HCT116 (cell line): Measurements from ENCODE around the gene RAB3GAP2. TPM values are rescaled to one million over a fixed set of nuclear protein-coding genes. Genes with fewer than 3 reads are reported as not detected.
"Not testable (repeated sequence)": the region's sequence is repeated elsewhere in the genome, so short reads cannot be mapped to it uniquely, and the experiment has no call there.

ENCODE experiments used
- ATAC-seq: fragments of 200-7000 bp; cut with Tn5 transposase; 2 replicates; pipeline ENCODE4 v1.9.1; 2020; ENCODE audit warnings: mild to moderate bottlenecking, moderate library complexity
- BruUV-seq: library from RNA; stranded (reverse); fragments of 400-500 nt; replicated peaks from 2 replicates; lab custom pipeline; 2021; lab: Mats Ljungman, UMichigan
- CTCF ChIA-PET: fragments of 300-600 bp; sonication (Branson Sonifier 250); formaldehyde crosslinking; loops from one replicate; lab custom pipeline; 2021; ENCODE audit warnings: antibody characterized with exemption; lab: Charles Lee
- POLR2A ChIA-PET: fragments of 300-600, 350-600 bp; sonication (Branson Sonifier 250); formaldehyde crosslinking; loops from one replicate; lab custom pipeline; 2021; ENCODE audit warnings: antibody characterized with exemption; lab: Charles Lee
- RAD21 ChIA-PET, 2 experiments: fragments of 300-600 bp; sonication (Branson Sonifier 250); formaldehyde crosslinking; loops; one replicate each; lab custom pipeline; 2023; ENCODE audit warnings: low total read pairs in 2 of 2; ENCODE audit not compliant: uncharacterized antibody in 2 of 2, unreplicated experiment in 2 of 2, low non-redundant PET in 1 of 2; lab: Charles Lee
- DNase-seq: peaks from one replicate; pipeline ENCODE4 v3.0.0-alpha.2; 2010; ENCODE audit warnings: low read depth, low spot score
- H2AFZ ChIP-seq: fragments of 200-600 bp; shearing (Covaris generic), sonication (generic); 2 replicates; pipeline ENCODE4 v1.6.1; 2017; ENCODE audit warnings: low read depth, mixed run types, mixed read lengths, antibody characterized with exemption, low read length; ENCODE audit not compliant: poor library complexity, severe bottlenecking
- H3K27ac ChIP-seq: 2 replicates; pipeline ENCODE4 v1.5.1; 2012; ENCODE audit warnings: low read depth, low read length
- H3K27me3 ChIP-seq: fragments of 200-600 bp; sonication (generic); 2 replicates; pipeline ENCODE4 v1.6.1; 2016; ENCODE audit warnings: mixed run types, low read length, mixed read lengths; ENCODE audit not compliant: insufficient read depth
- H3K36me3 ChIP-seq, 2 experiments: fragments of 200-500 bp in 1 of 2; fragments of 200-600 bp in 1 of 2; sonication (Bioruptor generic) in 1 of 2; sonication (generic) in 1 of 2; 2 replicates each; pipeline versions ENCODE4 v1.5.1 to v1.6.1; 2014 to 2016; ENCODE audit warnings: low read length in 2 of 2, inconsistent platforms in 1 of 2, mixed read lengths in 1 of 2, mixed run types in 1 of 2; ENCODE audit not compliant: insufficient read depth in 2 of 2, control insufficient read depth in 1 of 2
- H3K4me1 ChIP-seq, 2 experiments: fragments of 200-600 bp in 1 of 2; sonication (generic) in 1 of 2; 2 replicates each; pipeline versions ENCODE4 v1.5.1 to v1.6.1; 2012 to 2017; ENCODE audit warnings: low read length in 2 of 2, inconsistent platforms in 1 of 2, mild to moderate bottlenecking in 1 of 2, mixed read lengths in 1 of 2, mixed run types in 1 of 2, moderate library complexity in 1 of 2; ENCODE audit not compliant: insufficient read depth in 2 of 2, control insufficient read depth in 1 of 2
- H3K4me2 ChIP-seq: fragments of 200-600 bp; sonication (generic); 2 replicates; pipeline ENCODE4 v1.6.1; 2017; ENCODE audit warnings: mixed run types, low read length, mixed read lengths
- H3K4me3 ChIP-seq, 2 experiments: fragments of 200-600 bp in 1 of 2; sonication (generic) in 1 of 2; replicated peaks in 1 of 2; 2 replicates each; pipeline ENCODE4 v1.5.1; 2011 to 2016; ENCODE audit warnings: low read length in 2 of 2, control low read depth in 1 of 2, low read depth in 1 of 2, mild to moderate bottlenecking in 1 of 2, mixed read lengths in 1 of 2, mixed run types in 1 of 2
- H3K79me2 ChIP-seq: fragments of 200-600 bp; sonication (generic); 2 replicates; pipeline ENCODE4 v1.6.1; 2017; ENCODE audit warnings: mild to moderate bottlenecking, mixed run types, low read length, moderate library complexity, mixed read lengths; ENCODE audit not compliant: insufficient read depth
- H3K9ac ChIP-seq: fragments of 200-600 bp; sonication (generic); 2 replicates; pipeline ENCODE4 v1.6.1; 2016; ENCODE audit warnings: low read length, mixed read lengths
- H3K9me2 ChIP-seq: fragments of 200-600 bp; sonication (generic), shearing (Covaris generic); 2 replicates; pipeline ENCODE4 v1.6.1; 2017; ENCODE audit warnings: mixed run types, mild to moderate bottlenecking, moderate library complexity; ENCODE audit not compliant: insufficient read depth
- H3K9me3 ChIP-seq, 2 experiments: fragments of 200-500 bp in 1 of 2; fragments of 200-600 bp in 1 of 2; sonication (Bioruptor generic) in 1 of 2; sonication (generic) in 1 of 2; 2 replicates each; pipeline ENCODE4 v1.6.1; 2014 to 2017; ENCODE audit warnings: low read length in 2 of 2, mixed read lengths in 2 of 2, inconsistent platforms in 1 of 2, low read depth in 1 of 2, mild to moderate bottlenecking in 1 of 2, mixed run types in 1 of 2, moderate library complexity in 1 of 2; ENCODE audit not compliant: control insufficient read depth in 1 of 2, insufficient read depth in 1 of 2
- H4K20me1 ChIP-seq: fragments of 200-600 bp; sonication (generic), shearing (Covaris generic); 2 replicates; pipeline ENCODE4 v1.6.1; 2017; ENCODE audit warnings: mixed run types, mild to moderate bottlenecking, moderate library complexity; ENCODE audit not compliant: insufficient read depth
- ATF3 ChIP-seq: IDR thresholded peaks from 2 replicates; pipeline ENCODE4 v1.6.1; 2012
- EGR1 ChIP-seq: IDR thresholded peaks from 2 replicates; pipeline ENCODE4 v1.6.1; 2012; ENCODE audit warnings: low read depth
- ELF1 ChIP-seq: IDR thresholded peaks from 2 replicates; pipeline ENCODE4 v1.6.1; 2012; ENCODE audit warnings: low read depth, borderline replicate concordance
- EZH2phosphoT487 ChIP-seq: fragments of 200-600 bp; IDR thresholded peaks from 2 replicates; pipeline ENCODE4 v1.6.1; 2018; ENCODE audit warnings: antibody characterized with exemption, borderline replicate concordance
- FOSL1 ChIP-seq: IDR thresholded peaks from 2 replicates; pipeline ENCODE4 v1.6.1; 2012; ENCODE audit warnings: low read depth
- JUND ChIP-seq: IDR thresholded peaks from 2 replicates; pipeline ENCODE4 v1.6.1; 2012
- MAX ChIP-seq: IDR thresholded peaks from 2 replicates; pipeline ENCODE4 v1.6.1; 2012
- RAD21 ChIP-seq: IDR thresholded peaks from 2 replicates; pipeline ENCODE4 v1.6.1; 2012; ENCODE audit warnings: low read depth, mild to moderate bottlenecking
- SIN3A ChIP-seq: IDR thresholded peaks from 2 replicates; pipeline ENCODE4 v1.6.1; 2012; ENCODE audit warnings: low read depth
- SP1 ChIP-seq: IDR thresholded peaks from 2 replicates; pipeline ENCODE4 v1.6.1; 2012; ENCODE audit warnings: low read depth
- TCF7L2 ChIP-seq: IDR thresholded peaks from 2 replicates; pipeline ENCODE4 v1.7.0; 2011; ENCODE audit warnings: borderline replicate concordance, inconsistent platforms; ENCODE audit not compliant: insufficient read depth, insufficient read length; ENCODE audit errors: extremely low read depth
- ZFX ChIP-seq: fragments of 450-650 bp; IDR thresholded peaks from 2 replicates; pipeline ENCODE4 v1.6.1; 2017
- intact Hi-C: fragments of 100-400 bp; cut with micrococcal nuclease; formaldehyde crosslinking; loops from 2 replicates; pipeline ENCODE4 v1.10.0; 2022
- total RNA-seq: library from RNA; stranded (reverse); gene quantifications from one replicate; pipeline ENCODE4 v1.2.1, GENCODE V29; 2021; ENCODE audit not compliant: unreplicated experiment

RAB3GAP2 gene
- total RNA-seq, 1 experiment from 2014 or later = 32.5 TPM

GRCh38 chr1:220255204-220255603, 17.0 kb downstream of the RAB3GAP2 start:
- Histone ChIP-seq H3K9me2 (no peaks in the 10 kb centered on the region), H3K27ac (no peak overlapping the region), H3K36me3 (peaks cover 2 to 24% of the 10 kb centered on the region in 2 experiments; a peak in 3 of 4 replicates), H3K4me1 (no peaks in the 10 kb centered on the region), H4K20me1 (no peaks in the 10 kb centered on the region), H3K9ac (no peak overlapping the region), H3K9me3 (peaks cover 0 to 8% of the 10 kb centered on the region in 2 experiments; a peak in 1 of 4 replicates), H3K27me3 (no peaks in the 10 kb centered on the region), H3K4me3 (no peak overlapping the region), H3K79me2 (peaks cover 62% of the 10 kb centered on the region), H2AFZ (no peak overlapping the region), H3K4me2 (no peak overlapping the region)
- RAD21 ChIA-PET = no interaction called here
- TF ChIP-seq EGR1 (no peak), SIN3A (no peak), ZFX (no peak), FOSL1 (no peak), TCF7L2 (no peak), RAD21 (no peak), SP1 (no peak), MAX (no peak), JUND (no peak), ELF1 (no peak), EZH2phosphoT487 (no peak), ATF3 (no peak)
- no TSS peak for BruUV-seq
- DNase-seq = no peak
- intact Hi-C loops = no loop called here
- no peak for ATAC-seq
- CTCF ChIA-PET = no interaction called here
- POLR2A ChIA-PET = no interaction called here

GRCh38 chr1:220253290-220253689, 19.0 kb downstream of the RAB3GAP2 start:
- H3K4me3 ChIP-seq, H3K27ac ChIP-seq, H4K20me1 ChIP-seq, POLR2A ChIA-PET, H3K9me2 ChIP-seq, intact Hi-C loops, RAD21 ChIA-PET, H3K27me3 ChIP-seq, H3K4me1 ChIP-seq, H3K4me2 ChIP-seq, DNase-seq, CTCF ChIA-PET, H3K9ac ChIP-seq, H2AFZ ChIP-seq, BruUV-seq: not testable (repeated sequence)
- peaks cover 2 to 33% of the 10 kb centered on the region in 2 experiments; a peak in 3 of 4 replicates for H3K36me3 ChIP-seq
- peak; percentile 77 for ATAC-seq
- peaks cover 4 to 24% of the 10 kb centered on the region in 2 experiments; a peak in 2 of 4 replicates for H3K9me3 ChIP-seq
- peaks cover 56% of the 10 kb centered on the region for H3K79me2 ChIP-seq
